ENCODE data around the gene INPP5J.
"Not testable (repeated sequence)": the region's sequence is repeated elsewhere in the genome, so short reads cannot be mapped to it uniquely, and the experiment has no call there.

The INPP5J gene, protein sequence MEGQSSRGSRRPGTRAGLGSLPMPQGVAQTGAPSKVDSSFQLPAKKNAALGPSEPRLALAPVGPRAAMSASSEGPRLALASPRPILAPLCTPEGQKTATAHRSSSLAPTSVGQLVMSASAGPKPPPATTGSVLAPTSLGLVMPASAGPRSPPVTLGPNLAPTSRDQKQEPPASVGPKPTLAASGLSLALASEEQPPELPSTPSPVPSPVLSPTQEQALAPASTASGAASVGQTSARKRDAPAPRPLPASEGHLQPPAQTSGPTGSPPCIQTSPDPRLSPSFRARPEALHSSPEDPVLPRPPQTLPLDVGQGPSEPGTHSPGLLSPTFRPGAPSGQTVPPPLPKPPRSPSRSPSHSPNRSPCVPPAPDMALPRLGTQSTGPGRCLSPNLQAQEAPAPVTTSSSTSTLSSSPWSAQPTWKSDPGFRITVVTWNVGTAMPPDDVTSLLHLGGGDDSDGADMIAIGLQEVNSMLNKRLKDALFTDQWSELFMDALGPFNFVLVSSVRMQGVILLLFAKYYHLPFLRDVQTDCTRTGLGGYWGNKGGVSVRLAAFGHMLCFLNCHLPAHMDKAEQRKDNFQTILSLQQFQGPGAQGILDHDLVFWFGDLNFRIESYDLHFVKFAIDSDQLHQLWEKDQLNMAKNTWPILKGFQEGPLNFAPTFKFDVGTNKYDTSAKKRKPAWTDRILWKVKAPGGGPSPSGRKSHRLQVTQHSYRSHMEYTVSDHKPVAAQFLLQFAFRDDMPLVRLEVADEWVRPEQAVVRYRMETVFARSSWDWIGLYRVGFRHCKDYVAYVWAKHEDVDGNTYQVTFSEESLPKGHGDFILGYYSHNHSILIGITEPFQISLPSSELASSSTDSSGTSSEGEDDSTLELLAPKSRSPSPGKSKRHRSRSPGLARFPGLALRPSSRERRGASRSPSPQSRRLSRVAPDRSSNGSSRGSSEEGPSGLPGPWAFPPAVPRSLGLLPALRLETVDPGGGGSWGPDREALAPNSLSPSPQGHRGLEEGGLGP

DNA sequence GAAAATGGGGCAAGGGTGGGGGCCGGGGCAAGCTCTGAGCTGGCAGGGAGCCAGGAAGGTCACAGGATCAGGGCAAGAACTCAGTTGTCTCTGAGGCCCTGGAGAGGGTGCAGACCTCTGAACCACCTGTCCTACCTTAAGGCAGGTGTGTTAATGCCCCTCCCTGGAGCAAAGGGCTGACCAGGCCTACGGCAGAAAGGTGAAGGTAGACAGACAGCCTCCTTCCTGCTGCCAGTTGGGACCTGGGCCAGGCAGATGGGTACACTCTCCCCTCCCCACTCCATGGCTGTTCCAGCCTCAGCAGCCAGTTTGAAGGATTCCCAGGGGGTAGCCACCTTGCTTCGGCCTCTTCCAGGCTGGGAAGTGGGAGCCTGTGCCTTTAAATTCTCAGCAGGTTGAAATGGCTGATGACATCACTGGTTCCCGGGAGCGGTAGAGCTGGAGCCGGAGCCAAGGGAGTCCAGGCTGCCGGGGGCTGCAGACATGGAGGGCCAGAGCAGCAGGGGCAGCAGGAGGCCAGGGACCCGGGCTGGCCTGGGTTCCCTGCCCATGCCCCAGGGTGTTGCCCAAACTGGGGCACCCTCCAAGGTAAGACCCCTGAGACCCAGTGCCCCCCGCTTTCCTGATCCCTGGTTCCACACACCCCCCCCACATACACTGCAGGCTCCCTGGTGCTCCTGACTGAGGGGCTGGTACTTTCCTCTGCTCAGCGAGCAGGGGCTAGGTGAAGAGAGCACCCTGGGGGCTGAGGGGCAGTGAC, at the start of gene INPP5J:
Gene INPP5J, plus strand, starts transcription at position 435 of the 760 bp plus-strand sequence. Its CDS starts 49 bp downstream, at position 484.
- no peak for DNase-seq (ENCODE audit: low read depth)
- H3K4me3 ChIP-seq (ENCODE audit: low read depth, low read length), result no peak within 1 kb of the TSS
- no peak for TF ChIP-seq CTCF (IDR thresholded peaks at IDR 0.05; ENCODE audit: low read depth, low read length, missing control alignments)

DNA sequence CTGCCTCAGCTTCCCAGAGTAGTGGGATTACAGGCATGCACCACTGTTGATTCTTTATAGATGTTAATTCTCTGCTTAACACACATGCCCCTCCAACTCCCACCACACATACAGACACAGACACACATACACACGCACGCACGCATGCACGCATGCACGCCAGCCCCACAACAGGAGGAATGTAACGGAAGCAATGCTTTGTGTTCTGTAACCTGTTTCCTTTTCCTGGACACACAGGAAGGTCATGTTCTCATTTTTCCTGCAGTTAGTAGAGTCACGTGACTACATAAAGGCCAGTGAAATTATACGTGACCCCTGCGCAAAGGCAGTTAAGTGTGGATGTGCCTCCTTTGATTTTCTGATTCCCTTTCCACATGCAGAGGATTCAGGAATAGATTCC, 49.6 kb upstream of the INPP5J start:
- not testable (repeated sequence) for H3K4me3 ChIP-seq (ENCODE audit: low read depth, low read length); DNase-seq (ENCODE audit: low read depth)

DNA sequence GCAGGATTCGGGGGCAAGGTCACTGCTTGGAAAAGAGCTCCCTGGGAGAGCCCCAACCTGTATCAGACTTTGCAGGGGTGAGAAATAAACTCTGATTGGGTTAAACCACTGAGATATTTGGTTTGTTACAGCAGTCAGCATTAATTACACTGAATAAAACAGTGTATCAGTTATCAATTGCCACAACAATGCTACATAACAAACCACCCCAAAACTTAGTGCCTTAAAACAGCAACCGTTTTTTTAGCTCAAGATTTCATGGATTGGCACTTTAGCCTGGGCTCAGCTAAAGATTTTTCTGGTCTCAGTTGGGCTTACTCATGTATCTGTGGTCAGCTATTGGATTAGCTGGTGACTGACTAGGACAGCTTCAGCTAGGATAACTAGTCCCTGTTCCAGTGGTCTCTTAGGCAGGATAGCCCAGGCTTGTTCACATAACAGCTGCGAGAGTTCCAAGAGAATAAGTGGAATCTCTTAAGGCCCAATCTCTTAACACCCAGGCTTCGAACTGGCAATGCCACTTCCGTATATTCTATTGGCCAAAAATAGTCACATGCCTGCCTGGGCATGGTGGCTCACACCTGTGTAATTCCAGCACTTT, 49.1 kb upstream of the INPP5J start:
- not testable (repeated sequence) for DNase-seq (ENCODE audit: low read depth); H3K4me3 ChIP-seq (ENCODE audit: low read depth, low read length)

GRCh38 chr22:31075961-31076360, 46.8 kb upstream of the INPP5J start:
- DNase-seq (ENCODE audit: low read depth), result no peak
- no peak for TF ChIP-seq CTCF (IDR thresholded peaks at IDR 0.05; ENCODE audit: low read depth, low read length, missing control alignments)
- H3K4me3 ChIP-seq (ENCODE audit: low read depth, low read length), result no peak overlapping the region

GRCh38 chr22:31077681-31078080, 45.1 kb upstream of the INPP5J start:
- no peak for TF ChIP-seq CTCF (IDR thresholded peaks at IDR 0.05; ENCODE audit: low read depth, low read length, missing control alignments)
- H3K4me3 ChIP-seq (ENCODE audit: low read depth, low read length), result no peak overlapping the region
- no peak for DNase-seq (ENCODE audit: low read depth)

- DNase-seq (ENCODE audit: low read depth), result not testable (repeated sequence)
These were observed 44.4 kb upstream of the INPP5J start for GRCh38 chr22:31078389-31078788.

DNA sequence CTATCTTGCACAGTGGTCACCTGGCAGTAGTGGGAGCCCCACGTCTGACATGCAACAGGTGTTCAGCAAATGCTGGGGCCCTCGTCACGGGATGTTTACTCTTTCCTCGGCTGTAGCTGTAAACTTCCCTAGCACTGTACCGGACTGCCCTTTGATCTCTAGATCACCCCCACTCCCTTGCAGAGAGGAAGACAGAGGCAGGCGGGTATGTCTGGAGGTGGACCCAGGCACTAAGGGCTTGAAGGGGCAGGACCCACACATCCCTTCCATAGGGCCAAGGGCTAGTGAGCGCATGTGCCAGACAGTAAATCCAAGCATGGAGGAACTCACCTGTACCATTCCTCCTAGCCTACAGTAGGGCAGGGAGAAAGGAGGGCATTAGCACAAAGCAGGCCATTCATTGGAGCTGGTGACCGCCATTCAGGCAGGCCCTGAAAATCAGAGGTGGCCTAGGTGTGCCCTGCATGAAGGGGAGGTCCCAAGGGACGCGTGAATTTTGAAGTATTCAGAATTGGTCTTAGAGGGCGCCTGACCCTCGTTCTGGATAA, 43.6 kb upstream of the INPP5J start:
- TF ChIP-seq CTCF (IDR thresholded peaks at IDR 0.05; ENCODE audit: low read depth, low read length, missing control alignments), result no peak
- DNase-seq (ENCODE audit: low read depth), result no peak
- no peak overlapping the region for H3K4me3 ChIP-seq (ENCODE audit: low read depth, low read length)

More at GRCh38 chr22:31078389-31078788, 44.4 kb upstream of the INPP5J start:
- H3K4me3 ChIP-seq (ENCODE audit: low read depth, low read length), result not testable (repeated sequence)
